H1 (cell line): ENCODE data around the gene PPP1R14B. TPM values are rescaled to one million over a fixed set of nuclear protein-coding genes. Genes with fewer than 3 reads are reported as not detected.

ENCODE experiments used
- CTCF ChIA-PET: fragments of 300-600 bp; sonication (Branson Sonifier 250); formaldehyde crosslinking; loops from one replicate; lab custom pipeline; 2021; ENCODE audit not compliant: partially characterized antibody; lab: Charles Lee
- POLR2A ChIA-PET: fragments of 300-600 bp; sonication (Branson Sonifier 250); formaldehyde crosslinking; loops from one replicate; lab custom pipeline; 2021; ENCODE audit warnings: inconsistent platforms; ENCODE audit not compliant: partially characterized antibody; lab: Charles Lee
- DNase-seq, 2 experiments: peaks; one replicate each; pipeline versions ENCODE4 v3.0.0 to v3.0.0-alpha.2; 2010 to 2022; ENCODE audit warnings: low spot score in 2 of 2, low read depth in 1 of 2, mixed read lengths in 1 of 2
- FAIRE-seq: peaks from 2 replicates; lab custom pipeline; 2011; peaks lifted over from hg19 to GRCh38; lab: Jason Lieb, UNC
- H2AFZ ChIP-seq: 2 replicates; pipeline ENCODE4 v1.8.1; 2012; ENCODE audit warnings: low read length, inconsistent platforms
- H2AK5ac ChIP-seq: 2 replicates; pipeline ENCODE4 v1.6.1; 2013; ENCODE audit warnings: low read depth, low read length
- H2BK120ac ChIP-seq: replicated peaks from 2 replicates; pipeline ENCODE3; 2013; ENCODE audit warnings: low read depth, low read length, inconsistent platforms
- H2BK12ac ChIP-seq: 2 replicates; pipeline ENCODE4 v1.6.1; 2013; ENCODE audit warnings: low read depth, low read length
- H2BK15ac ChIP-seq: 2 replicates; pipeline ENCODE4 v1.6.1; 2013; ENCODE audit warnings: low read length
- H2BK20ac ChIP-seq: 2 replicates; pipeline ENCODE4 v1.6.1; 2013; ENCODE audit warnings: low read length
- H2BK5ac ChIP-seq: 2 replicates; pipeline ENCODE4 v1.6.1; 2013; ENCODE audit warnings: low read depth, low read length
- H3K14ac ChIP-seq: 2 replicates; pipeline ENCODE4 v1.6.1; 2013; ENCODE audit warnings: inconsistent platforms; ENCODE audit not compliant: insufficient read length
- H3K18ac ChIP-seq: 2 replicates; pipeline ENCODE4 v1.6.1; 2013; ENCODE audit warnings: low read length; ENCODE audit errors: extremely low read depth
- H3K23ac ChIP-seq: 2 replicates; pipeline ENCODE4 v1.6.1; 2013; ENCODE audit warnings: inconsistent platforms; ENCODE audit not compliant: insufficient read length
- H3K23me2 ChIP-seq: 2 replicates; pipeline ENCODE4 v1.6.1; 2013; ENCODE audit warnings: low read depth, low read length
- H3K27ac ChIP-seq: 2 replicates; pipeline ENCODE4 v1.6.1; 2011; ENCODE audit warnings: low read depth, low read length, inconsistent platforms
- H3K27me3 ChIP-seq, 4 experiments: replicated peaks in 1 of 4; 1 replicate in 1 of 4; 2 replicates in 3 of 4; pipeline versions ENCODE4 v1.6.1 to v1.8.1; 2011 to 2013; ENCODE audit warnings: low read length in 3 of 4, mild to moderate bottlenecking in 3 of 4, inconsistent platforms in 2 of 4, mixed read lengths in 2 of 4, moderate library complexity in 1 of 4; ENCODE audit not compliant: control insufficient read depth in 3 of 4, insufficient read depth in 3 of 4; ENCODE audit errors: extremely low read depth in 1 of 4
- H3K36me3 ChIP-seq, 4 experiments: 2 replicates each; pipeline versions ENCODE4 v1.6.1 to v1.8.1; 2011 to 2013; ENCODE audit warnings: mild to moderate bottlenecking in 4 of 4, low read length in 3 of 4, moderate library complexity in 2 of 4, control low read depth in 1 of 4, inconsistent platforms in 1 of 4; ENCODE audit not compliant: insufficient read depth in 4 of 4, control insufficient read depth in 2 of 4
- H3K4ac ChIP-seq: replicated peaks from 2 replicates; pipeline ENCODE3; 2013; ENCODE audit warnings: low read length, low read depth, mixed read lengths, inconsistent platforms; ENCODE audit not compliant: insufficient read length
- H3K4me1 ChIP-seq, 4 experiments: replicated peaks in 1 of 4; 1 replicate in 1 of 4; 2 replicates in 3 of 4; pipeline versions ENCODE4 v1.6.1 to v1.8.1; 2011 to 2013; ENCODE audit warnings: low read length in 3 of 4, inconsistent platforms in 2 of 4, mixed read lengths in 1 of 4; ENCODE audit not compliant: insufficient read depth in 4 of 4, control insufficient read depth in 3 of 4
- H3K4me2 ChIP-seq, 2 experiments: 2 replicates each; pipeline versions ENCODE4 v1.6.1 to v1.8.1; 2011 to 2013; ENCODE audit warnings: low read depth in 2 of 2, low read length in 2 of 2, control low read depth in 1 of 2, inconsistent platforms in 1 of 2, mild to moderate bottlenecking in 1 of 2; ENCODE audit not compliant: insufficient read depth in 1 of 2
- H3K4me3 ChIP-seq, 4 experiments: fragments of 200-600, 300-600 bp in 1 of 4; sonication (generic), shearing (Covaris generic), sonication (Bioruptor Twin) in 1 of 4; 2 replicates each; pipeline versions ENCODE4 v1.5.1 to v1.8.1; 2011 to 2016; ENCODE audit warnings: low read length in 4 of 4, low read depth in 3 of 4, control low read depth in 2 of 4, inconsistent platforms in 2 of 4, mild to moderate bottlenecking in 2 of 4, mixed read lengths in 1 of 4, moderate library complexity in 1 of 4; ENCODE audit not compliant: insufficient read depth in 2 of 4; ENCODE audit errors: extremely low read depth in 1 of 4
- H3K56ac ChIP-seq: replicated peaks from 2 replicates; pipeline ENCODE3; 2013; ENCODE audit warnings: low read depth, mild to moderate bottlenecking, mixed read lengths, low read length, inconsistent platforms; ENCODE audit not compliant: insufficient read length
- H3K79me1 ChIP-seq: 2 replicates; pipeline ENCODE4 v1.6.1; 2013; ENCODE audit warnings: low read depth, low read length, control low read depth
- H3K79me2 ChIP-seq, 2 experiments: 2 replicates each; pipeline versions ENCODE4 v1.6.1 to v1.8.1; 2012 to 2013; ENCODE audit warnings: low read length in 2 of 2, mild to moderate bottlenecking in 2 of 2, inconsistent platforms in 1 of 2; ENCODE audit not compliant: insufficient read depth in 2 of 2, control insufficient read depth in 1 of 2
- H3K9ac ChIP-seq, 4 experiments: replicated peaks in 1 of 4; 1 replicate in 1 of 4; 2 replicates in 3 of 4; pipeline versions ENCODE4 v1.6.1 to v1.8.1; 2011 to 2013; ENCODE audit warnings: low read depth in 3 of 4, low read length in 3 of 4, control low read depth in 2 of 4, mild to moderate bottlenecking in 2 of 4, moderate library complexity in 2 of 4, inconsistent platforms in 1 of 4; ENCODE audit errors: extremely low read depth in 1 of 4
- H3K9me3 ChIP-seq, 2 experiments: 2 replicates each; pipeline versions ENCODE4 v1.6.1 to v1.8.1; 2012 to 2013; ENCODE audit warnings: mild to moderate bottlenecking in 2 of 2, moderate library complexity in 2 of 2, control low read depth in 1 of 2, inconsistent platforms in 1 of 2, low read depth in 1 of 2, low read length in 1 of 2, mixed read lengths in 1 of 2; ENCODE audit not compliant: insufficient read depth in 2 of 2
- H4K20me1 ChIP-seq, 2 experiments: replicated peaks in 1 of 2; 2 replicates each; pipeline versions ENCODE3 to v1.8.1; 2011 to 2013; ENCODE audit warnings: inconsistent platforms in 2 of 2, low read length in 2 of 2, mild to moderate bottlenecking in 1 of 2; ENCODE audit not compliant: insufficient read depth in 2 of 2, control insufficient read depth in 1 of 2
- H4K5ac ChIP-seq: 2 replicates; pipeline ENCODE4 v1.6.1; 2013; ENCODE audit warnings: low read length, low read depth, mixed read lengths, inconsistent platforms; ENCODE audit not compliant: insufficient read length
- H4K8ac ChIP-seq: 2 replicates; pipeline ENCODE4 v1.8.0; 2013; ENCODE audit warnings: mild to moderate bottlenecking, moderate library complexity, low read length, inconsistent platforms; ENCODE audit not compliant: insufficient read depth; ENCODE audit errors: extremely low read depth
- H4K91ac ChIP-seq: replicated peaks from 2 replicates; pipeline ENCODE3; 2013; ENCODE audit warnings: low read length, mixed read lengths, inconsistent platforms; ENCODE audit not compliant: insufficient read length
- MAFK ChIP-seq: IDR thresholded peaks from 2 replicates; pipeline ENCODE4 v1.6.1; 2012; ENCODE audit warnings: low read depth, mild to moderate bottlenecking, improper control_type of control experiment, low read length
- POLR2A ChIP-seq, 2 experiments: IDR thresholded peaks; 1 replicate in 1 of 2; 2 replicates in 1 of 2; pipeline ENCODE4 v1.6.1; 2011; ENCODE audit warnings: low read depth in 2 of 2, low read length in 2 of 2, mild to moderate bottlenecking in 2 of 2; ENCODE audit errors: control extremely low read depth in 1 of 2
- RXRA ChIP-seq: IDR thresholded peaks from 2 replicates; pipeline ENCODE4 v1.6.1; 2011; ENCODE audit warnings: low read depth, mild to moderate bottlenecking, low read length, moderate library complexity; ENCODE audit not compliant: insufficient read depth
- SIN3A ChIP-seq, 2 experiments: IDR thresholded peaks in 1 of 2; conservative IDR thresholded peaks in 1 of 2; 2 replicates each; pipeline ENCODE4 v1.6.1; 2011 to 2012; ENCODE audit warnings: low read length in 2 of 2, improper control_type of control experiment in 1 of 2, low read depth in 1 of 2, mild to moderate bottlenecking in 1 of 2
- SIRT6 ChIP-seq: IDR thresholded peaks from one replicate; pipeline ENCODE4 v1.7.1; 2012; ENCODE audit warnings: low read length, inconsistent platforms
- SIX5 ChIP-seq: IDR thresholded peaks from 2 replicates; pipeline ENCODE4 v1.6.1; 2011; ENCODE audit warnings: mild to moderate bottlenecking, low read depth, low read length
- SP4 ChIP-seq: IDR thresholded peaks from 2 replicates; pipeline ENCODE4 v1.6.1; 2012; ENCODE audit warnings: low read length, inconsistent platforms
- SRF ChIP-seq: IDR thresholded peaks from 2 replicates; pipeline ENCODE4 v1.6.1; 2011; ENCODE audit warnings: mild to moderate bottlenecking, low read depth, low read length, moderate library complexity
- TAF1 ChIP-seq: IDR thresholded peaks from 2 replicates; pipeline ENCODE4 v1.6.1; 2011; ENCODE audit warnings: mild to moderate bottlenecking, low read depth, low read length
- TCF12 ChIP-seq: IDR thresholded peaks from 2 replicates; pipeline ENCODE4 v1.6.1; 2011; ENCODE audit warnings: low read depth, mild to moderate bottlenecking, low read length
- WGBS, 2 experiments: shearing (Covaris generic) in 1 of 2; methylation state at CpG; one replicate each; pipeline versions ENCODE4 v1.1.6 to v1.1.7; 2013 to 2015; ENCODE audit warnings: low lambda C conversion rate in 2 of 2, mixed read lengths in 2 of 2, inconsistent platforms in 1 of 2, low coverage in 1 of 2, missing lambda C conversion rate in 1 of 2; ENCODE audit not compliant: insufficient replicate concordance in 2 of 2, insufficient coverage in 1 of 2, insufficient read length in 1 of 2; ENCODE audit errors: extremely low coverage in 1 of 2, missing lambda C conversion rate in 1 of 2; 5-methylcytosine and 5-hydroxymethylcytosine counted together
- polyA plus RNA-seq, 7 experiments: library from polyadenylated mRNA; depleted of rRNA in 3 of 7; stranded (reverse) in 5 of 7; unstranded in 2 of 7; fragments of >200 nt in 5 of 7; fragments of 200-250 nt in 2 of 7; gene quantifications; 1 replicate in 5 of 7; 2 replicates in 1 of 7; 4 replicates in 1 of 7; pipeline versions ENCODE4 v1.2.1 to v1.2.3, GENCODE V29; 2011 to 2013; ENCODE audit warnings: missing spikeins in 2 of 7, mixed read lengths in 2 of 7
- total RNA-seq: library from RNA; stranded (reverse); fragmentation: NEBNext Ultra II Directional; extraction: Animal tissue kit (Norgen Biotek cat#: 25700); gene quantifications from 2 replicates; pipeline ENCODE4 v1.2.1, GENCODE V29; 2021

Gene PPP1R14B
- total and polyA plus RNA-seq, 2 of the 8 experiments (the other 6 are each of a cell fraction or from before 2014, with no cell fraction given): 265 to 419 TPM

- H3K9ac ChIP-seq: no peak overlapping the region
- H4K20me1 ChIP-seq: peaks cover 5 to 9% of the 10 kb centered on the region in 2 experiments
- H3K79me1 ChIP-seq: no peaks in the 10 kb centered on the region
- no peaks in the 10 kb centered on the region for H3K9me3 ChIP-seq
- 94% methylated on average over 19 of the region's 23 CpGs; no CpG with 5 or more reads in 1 of the 2 experiments for WGBS, 2 experiments
- peaks cover 17 to 32% (median 25%) of the 10 kb centered on the region in 4 experiments for H3K36me3 ChIP-seq
- no peak overlapping the region for H3K4ac ChIP-seq
- H4K5ac ChIP-seq: no peak overlapping the region
- H2BK15ac ChIP-seq: no peak overlapping the region
- no peaks in the 10 kb centered on the region; a peak in 1 of 7 replicates for H3K27me3 ChIP-seq
- DNase-seq (no peak), FAIRE-seq (no peak)
- no peak overlapping the region for H3K4me3 ChIP-seq
- H2BK20ac ChIP-seq: no peak overlapping the region
- no peaks in the 10 kb centered on the region for H3K79me2 ChIP-seq
- no peak overlapping the region for H2BK12ac ChIP-seq
- H4K91ac ChIP-seq: no peak overlapping the region
- H4K8ac ChIP-seq: peak overlapping the region; percentile 71; the same call in 1 of the 2 replicates
- no peak overlapping the region for H3K56ac ChIP-seq
- no peak overlapping the region for H2AFZ ChIP-seq
- CTCF ChIA-PET: interaction anchor here (1.2 to 7.4 kb wide), 11 partner anchors 7 to 93 kb away, joined by 3 to 68 read pairs (median 15); partner anchors contain the start of genes DNAJC4, NUDT22, PLCB3 and TRPT1
- H2BK5ac ChIP-seq: no peak overlapping the region
- peaks cover 0 to 5% (median 0%) of the 10 kb centered on the region in 4 experiments; a peak in 3 of 7 replicates for H3K4me1 ChIP-seq
- no peak overlapping the region for H3K14ac ChIP-seq
- no peak overlapping the region for H3K4me2 ChIP-seq
- no peak overlapping the region for H3K27ac ChIP-seq
- no peak overlapping the region for H2BK120ac ChIP-seq
- no peak overlapping the region for H3K18ac ChIP-seq
- no peaks in the 10 kb centered on the region for H3K23me2 ChIP-seq
- TF ChIP-seq TCF12: no peak
- TF ChIP-seq SIRT6: no peak
- no peak for TF ChIP-seq TAF1
- TF ChIP-seq SIN3A (conservative IDR thresholded peaks at IDR 0.05 in 1 of 2, IDR thresholded peaks at IDR 0.05 in 1 of 2; ENCODE audit: low read depth in 1 of 2, low read length in 2 of 2): no peak
- TF ChIP-seq SIX5: no peak
- TF ChIP-seq SRF: no peak
- no peak for TF ChIP-seq MAFK
- TF ChIP-seq RXRA: no peak
- no peak for TF ChIP-seq POLR2A (IDR thresholded peaks at IDR 0.05; ENCODE audit: control extremely low read depth in 1 of 2, low read depth in 2 of 2, low read length in 2 of 2)
- no peak for TF ChIP-seq SP4
- POLR2A ChIA-PET: interaction anchor here (0.5 to 18.4 kb wide), 9 partner anchors 12 to 96 kb away, joined by 3 to 253 read pairs (median 7); partner anchors contain the start of genes ESRRA, NUDT22, PLCB3 and PPP1R14B
- H3K23ac ChIP-seq: no peak overlapping the region
- H2AK5ac ChIP-seq: no peak overlapping the region
These were observed 38.5 kb downstream of the PPP1R14B start for GRCh38 chr11:64208086-64208795.
